Stomach (tissue), 9 donors: ENCODE data around the gene SF3A2. TPM values are rescaled to one million over a fixed set of nuclear protein-coding genes. Genes with fewer than 3 reads are reported as not detected.

Experiments
- DNase-seq, 2 donors: peaks; one replicate each; pipeline versions ENCODE4 v3.0.0 to v3.0.0-alpha.2; 2013 to 2019
- H3K27ac ChIP-seq, 5 donors: fragments of 200-600 bp in 4 of 5; sonication (generic) in 4 of 5; one replicate each; pipeline ENCODE4 v1.5.1; 2013 to 2019; ENCODE audit warnings: mild to moderate bottlenecking in 1 of 5, moderate library complexity in 1 of 5
- H3K27me3 ChIP-seq, 3 donors: fragments of 200-600 bp; sonication (generic); one replicate each; pipeline ENCODE4 v1.5.1; 2017 to 2019; ENCODE audit warnings: mixed run types in 1 of 3
- H3K36me3 ChIP-seq, 4 donors: fragments of 200-600 bp; sonication (generic); 1 replicate in 3 of 4; 2 replicates in 1 of 4; pipeline ENCODE4 v1.5.1; 2016 to 2019
- H3K4me1 ChIP-seq, 4 donors: fragments of 200-600 bp; sonication (generic); one replicate each; pipeline ENCODE4 v1.5.1; 2016 to 2019
- H3K4me3 ChIP-seq, 4 donors: fragments of 200-600 bp; sonication (generic) in 3 of 4; one replicate each; pipeline ENCODE4 v1.5.1; 2016 to 2019; ENCODE audit warnings: mild to moderate bottlenecking in 1 of 4
- H3K9me3 ChIP-seq, 4 donors: fragments of 200-600 bp; sonication (generic); one replicate each; pipeline ENCODE4 v1.5.1; 2016 to 2019
- EP300 ChIP-seq: sonication (generic); formaldehyde crosslinking; IDR thresholded peaks from one replicate; pipeline ENCODE4 v1.6.1; 2017; ENCODE audit warnings: antibody characterized with exemption
- POLR2A ChIP-seq, 4 donors: fragments of 450-650 bp; IDR thresholded peaks; one replicate each; pipeline ENCODE4 v1.6.1; 2016; ENCODE audit warnings: antibody characterized with exemption in 4 of 4, control low read depth in 2 of 4, mild to moderate bottlenecking in 1 of 4, moderate library complexity in 1 of 4
- POLR2AphosphoS5 ChIP-seq, 3 donors: sonication (generic); formaldehyde crosslinking; IDR thresholded peaks; one replicate each; pipeline ENCODE4 v1.6.1; 2016; ENCODE audit warnings: antibody characterized with exemption in 3 of 3
- WGBS, 5 donors: extraction: QIAGEN DNeasy Blood & Tissue Kit in 3 of 5; methylation state at CpG; one replicate each; pipeline versions ENCODE4 v1.1.5 to v1.1.7; 2013 to 2018; 5-methylcytosine and 5-hydroxymethylcytosine counted together
- intact Hi-C: fragments of 100-400 bp; cut with DNase I; formaldehyde crosslinking; loops from one replicate; pipeline ENCODE4 v1.15.1; 2023; ENCODE audit warnings: low total_unique reads
- polyA plus RNA-seq, 3 donors: library from polyadenylated mRNA; stranded (reverse); fragments of 200-250 nt; gene quantifications; one replicate each; pipeline ENCODE4 v1.2.3, GENCODE V29; 2013
- total RNA-seq, 5 donors: library from RNA; depleted of rRNA; stranded (reverse); fragments of >200 nt; gene quantifications; one replicate each; pipeline versions ENCODE4 v1.1.0 to v1.2.3, GENCODE V29; 2014 to 2016
- TF ChIP-seq, protein P1 (sequence below), 7 experiments: fragments of 450-650 bp in 4 of 7; fragments of 200-600 bp in 3 of 7; sonication (generic) in 3 of 7; IDR thresholded peaks; one replicate each; pipeline ENCODE4 v1.5.1; 2016 to 2019; ENCODE audit warnings: antibody characterized with exemption in 7 of 7, control low read depth in 2 of 7, mild to moderate bottlenecking in 1 of 7
- donor health status: healthy with polysubstance abuse.
- donor health status: Bipolar disorder and iron deficiency.
- donor health status: healthy.

The SF3A2 gene
- total and polyA plus RNA-seq, 8 donors, result 25.8 to 214 (median 37.0) TPM

- no peaks in the 10 kb centered on the region for H3K27me3 ChIP-seq
- no peaks in the 10 kb centered on the region for H3K9me3 ChIP-seq
- 84 to 91% (median 90%) methylated on average over 30 to 48 of the region's 48 CpGs for WGBS, 5 donors
- H3K4me3 ChIP-seq, result no peak overlapping the region
- intact Hi-C loops, result no loop called here
- H3K4me1 ChIP-seq, result peaks cover 0 to 39% (median 16%) of the 10 kb centered on the region in 4 donors
- no peak overlapping the region for H3K27ac ChIP-seq
- TF ChIP-seq, protein P1, sequence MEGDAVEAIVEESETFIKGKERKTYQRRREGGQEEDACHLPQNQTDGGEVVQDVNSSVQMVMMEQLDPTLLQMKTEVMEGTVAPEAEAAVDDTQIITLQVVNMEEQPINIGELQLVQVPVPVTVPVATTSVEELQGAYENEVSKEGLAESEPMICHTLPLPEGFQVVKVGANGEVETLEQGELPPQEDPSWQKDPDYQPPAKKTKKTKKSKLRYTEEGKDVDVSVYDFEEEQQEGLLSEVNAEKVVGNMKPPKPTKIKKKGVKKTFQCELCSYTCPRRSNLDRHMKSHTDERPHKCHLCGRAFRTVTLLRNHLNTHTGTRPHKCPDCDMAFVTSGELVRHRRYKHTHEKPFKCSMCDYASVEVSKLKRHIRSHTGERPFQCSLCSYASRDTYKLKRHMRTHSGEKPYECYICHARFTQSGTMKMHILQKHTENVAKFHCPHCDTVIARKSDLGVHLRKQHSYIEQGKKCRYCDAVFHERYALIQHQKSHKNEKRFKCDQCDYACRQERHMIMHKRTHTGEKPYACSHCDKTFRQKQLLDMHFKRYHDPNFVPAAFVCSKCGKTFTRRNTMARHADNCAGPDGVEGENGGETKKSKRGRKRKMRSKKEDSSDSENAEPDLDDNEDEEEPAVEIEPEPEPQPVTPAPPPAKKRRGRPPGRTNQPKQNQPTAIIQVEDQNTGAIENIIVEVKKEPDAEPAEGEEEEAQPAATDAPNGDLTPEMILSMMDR (IDR thresholded peaks at IDR 0.05), result no peak
- TF ChIP-seq POLR2AphosphoS5 (IDR thresholded peaks at IDR 0.05) (no peak), POLR2A (IDR thresholded peaks at IDR 0.05) (no peak), EP300 (no peak)
- no peak for DNase-seq
- H3K36me3 ChIP-seq, result peaks cover 67 to 100% (median 99%) of the 10 kb centered on the region in 4 donors
Measured at GRCh38 chr19:2228157-2229030, 8.2 kb upstream of the SF3A2 start.

- DNase-seq, result peak in 1 of 2 donors; percentile 51
- Histone ChIP-seq H3K9me3 (no peaks in the 10 kb centered on the region), H3K4me3 (no peak overlapping the region), H3K36me3 (peaks cover 62 to 100% (median 98%) of the 10 kb centered on the region in 4 donors), H3K27ac (peak overlapping the region in 1 of 5 donors; percentile 10), H3K27me3 (no peaks in the 10 kb centered on the region), H3K4me1 (peaks cover 6 to 48% (median 26%) of the 10 kb centered on the region in 4 donors)
- intact Hi-C loops, result loop anchor here (5.0 to 10.0 kb wide), 4 partner anchors 43 to 95 kb away; partner anchors contain the start of genes LSM7 and SPPL2B
- 80 to 84% (median 81%) methylated on average over 37 to 45 of the region's 45 CpGs for WGBS, 5 donors
- TF ChIP-seq, protein P1 (IDR thresholded peaks at IDR 0.05), result no peak
- TF ChIP-seq POLR2AphosphoS5 (IDR thresholded peaks at IDR 0.05) (no peak), POLR2A (IDR thresholded peaks at IDR 0.05) (no peak), EP300 (no peak)
Measured at GRCh38 chr19:2229103-2230032, 7.3 kb upstream of the SF3A2 start.

GRCh38 chr19:2230033-2230531 is 6.5 kb upstream of the SF3A2 start:
- WGBS, 5 donors, result 91 to 94% (median 92%) methylated on average over 42 to 43 of the region's 43 CpGs
- no peak for DNase-seq
- Histone ChIP-seq H3K27me3 (no peaks in the 10 kb centered on the region), H3K9me3 (no peaks in the 10 kb centered on the region), H3K4me1 (peaks cover 13 to 56% (median 33%) of the 10 kb centered on the region in 4 donors), H3K36me3 (peaks cover 55 to 94% (median 91%) of the 10 kb centered on the region in 4 donors), H3K27ac (no peak overlapping the region), H3K4me3 (no peak overlapping the region)
- TF ChIP-seq POLR2AphosphoS5 (IDR thresholded peaks at IDR 0.05) (no peak), EP300 (no peak), POLR2A (IDR thresholded peaks at IDR 0.05) (no peak)
- TF ChIP-seq, protein P1 (IDR thresholded peaks at IDR 0.05), result no peak
- intact Hi-C loops, result loop anchor here (5.0 to 10.0 kb wide), 4 partner anchors 42 to 95 kb away; partner anchors contain the start of genes LSM7 and SPPL2B
